Inflammatory macrophage treated with lipopolysaccharide for 1 hour (primary cell): ENCODE measurements around the gene NXPH3.

ENCODE experiments used
- DNase-seq, 2 donors: peaks; one replicate each; pipeline ENCODE4 v3.0.0-alpha.2; 2020 to 2022

Gene NXPH3

DNA sequence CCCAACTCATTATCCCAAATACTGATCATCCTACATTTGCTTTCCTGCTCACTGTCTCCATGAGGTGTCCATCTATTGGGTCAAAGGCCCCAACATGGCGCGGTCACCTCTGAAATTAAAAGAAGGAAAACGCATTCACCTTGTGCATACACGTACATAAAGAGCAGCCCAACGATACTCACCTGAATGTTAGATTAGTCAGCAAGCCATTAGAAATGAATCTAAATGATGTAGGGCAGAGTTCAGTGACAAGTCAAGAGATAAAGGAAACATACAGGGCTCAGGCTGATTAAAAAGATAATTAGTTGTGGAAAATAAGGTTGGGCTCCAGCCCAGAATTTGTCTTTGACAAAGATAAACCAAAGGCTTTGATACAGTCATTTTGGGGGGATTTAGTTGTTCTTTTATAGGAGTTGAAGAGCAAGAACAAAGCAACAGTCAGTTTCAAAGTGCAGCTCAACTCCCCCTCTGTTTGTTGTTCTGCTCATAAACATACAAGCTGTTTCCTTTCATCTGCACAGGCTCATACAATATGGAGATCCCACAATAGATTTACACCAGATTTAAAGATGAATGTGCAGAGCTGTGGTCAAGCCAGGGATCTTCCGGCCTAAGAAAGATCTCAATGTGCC, 21.1 kb downstream of the NXPH3 start:
- no peak for DNase-seq

- DNase-seq: no peak
Observed at GRCh38 chr17:49597436-49597835, 21.8 kb downstream of the NXPH3 start.

DNA sequence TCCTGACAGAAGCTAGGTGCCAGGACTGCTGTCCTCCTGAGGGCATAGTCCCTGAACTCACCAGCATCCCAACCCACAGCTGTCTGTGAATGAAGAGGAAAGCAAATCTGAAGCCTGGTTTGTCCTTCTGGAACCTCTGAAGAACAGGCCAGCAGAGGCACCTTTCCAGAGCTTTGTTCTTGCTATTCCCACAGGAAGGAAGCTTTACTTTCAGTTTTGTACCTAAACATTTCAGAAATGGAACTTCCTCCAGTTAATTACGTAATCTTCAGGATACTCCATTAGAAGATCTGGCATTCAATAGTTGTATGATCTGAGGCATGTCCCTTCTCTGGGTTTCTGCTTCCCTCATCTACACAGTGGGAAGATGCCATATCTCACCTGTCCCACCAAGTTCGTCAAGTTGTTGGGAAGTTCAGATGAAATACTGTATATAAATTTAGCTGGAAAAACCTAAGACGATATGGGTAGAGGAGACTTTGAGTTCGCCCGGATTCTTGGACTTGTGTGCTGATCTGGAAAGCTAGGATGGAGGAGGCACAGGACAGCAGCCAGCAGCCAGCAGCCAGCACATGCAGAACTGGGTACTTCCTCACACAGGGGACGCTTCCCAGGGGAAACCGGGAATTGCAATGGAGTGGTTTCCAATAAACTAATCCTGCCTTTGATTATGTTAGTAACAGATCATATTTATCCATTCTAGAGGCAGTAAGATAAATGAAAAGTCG, 22.4 kb downstream of the NXPH3 start:
- DNase-seq: no peak

DNA sequence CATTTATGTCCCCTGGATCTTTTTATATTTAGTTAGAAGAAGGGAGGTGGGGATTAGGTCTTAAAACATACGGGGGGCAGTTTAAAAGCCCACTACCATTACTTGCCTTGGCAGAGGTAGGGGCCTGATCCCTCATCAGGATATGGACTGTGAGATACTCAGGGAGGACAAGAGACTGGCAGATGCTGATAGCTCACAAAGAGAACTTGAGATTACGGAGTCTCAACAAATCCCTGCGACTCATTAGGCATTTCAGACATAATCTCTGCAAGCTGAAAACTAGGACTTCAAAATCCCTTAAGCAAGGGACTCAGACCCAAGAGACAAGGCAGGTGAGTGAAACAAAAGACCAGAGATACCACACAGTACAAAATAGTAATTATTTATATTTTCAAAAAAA, 23.2 kb downstream of the NXPH3 start:
- no peak for DNase-seq

DNA sequence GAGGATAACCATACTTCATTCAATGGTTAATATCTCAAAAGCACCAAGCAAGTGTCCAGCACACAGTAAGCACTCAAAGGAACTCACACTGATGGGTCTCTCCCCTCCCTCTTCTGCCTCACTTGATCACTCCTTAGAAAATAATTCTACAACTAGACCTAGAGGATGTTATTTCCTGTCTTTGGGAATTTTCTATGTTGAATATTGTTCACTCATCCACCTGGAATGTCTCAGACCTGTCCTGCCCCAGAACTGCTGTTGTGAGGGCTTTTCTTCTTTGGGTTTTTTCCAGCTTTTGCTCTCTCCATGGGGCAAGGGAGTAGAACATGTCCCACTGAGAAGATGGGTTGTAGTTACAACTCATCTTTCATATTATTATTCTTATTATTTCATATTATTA, 25.3 kb downstream of the NXPH3 start:
- no peak for DNase-seq

DNA sequence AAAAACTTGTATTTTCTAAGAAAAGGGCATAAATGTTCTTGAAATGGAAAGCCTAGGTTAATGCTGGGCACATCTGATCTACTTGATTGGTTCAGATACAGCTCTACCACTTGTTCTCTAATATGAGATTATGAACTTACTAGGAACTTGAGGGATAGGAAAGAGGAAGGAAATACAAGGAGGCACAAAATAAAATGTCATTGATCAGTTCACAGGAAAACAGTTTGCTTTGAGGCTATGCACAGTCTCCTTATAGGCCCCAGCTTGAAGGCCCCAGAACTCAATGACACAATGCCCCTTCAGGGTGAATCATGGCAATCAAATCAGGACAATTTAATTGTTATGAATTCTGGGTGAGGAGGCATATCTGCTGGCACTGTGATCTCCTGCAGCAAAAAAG, 27.1 kb downstream of the NXPH3 start:
- DNase-seq: no peak

DNA sequence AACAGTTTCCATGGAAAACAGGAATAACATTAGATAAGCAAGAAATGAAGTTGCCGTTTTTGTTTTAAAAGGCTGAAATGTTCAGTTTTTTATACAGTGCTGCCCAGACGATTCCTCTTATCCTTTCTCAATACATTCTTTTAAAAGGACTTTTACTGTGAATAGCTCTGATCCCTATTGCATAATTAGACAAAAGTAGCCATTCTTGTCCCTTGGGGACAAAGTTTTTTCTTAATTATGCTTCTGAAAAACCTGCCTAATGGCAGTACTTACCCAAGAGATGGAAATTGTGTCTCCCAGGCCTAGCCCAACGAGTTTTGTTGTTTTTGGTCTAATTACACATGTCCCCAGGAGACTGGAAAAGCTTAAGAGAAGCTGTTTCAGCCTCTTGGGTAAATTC, 27.6 kb downstream of the NXPH3 start:
- no peak for DNase-seq

DNA sequence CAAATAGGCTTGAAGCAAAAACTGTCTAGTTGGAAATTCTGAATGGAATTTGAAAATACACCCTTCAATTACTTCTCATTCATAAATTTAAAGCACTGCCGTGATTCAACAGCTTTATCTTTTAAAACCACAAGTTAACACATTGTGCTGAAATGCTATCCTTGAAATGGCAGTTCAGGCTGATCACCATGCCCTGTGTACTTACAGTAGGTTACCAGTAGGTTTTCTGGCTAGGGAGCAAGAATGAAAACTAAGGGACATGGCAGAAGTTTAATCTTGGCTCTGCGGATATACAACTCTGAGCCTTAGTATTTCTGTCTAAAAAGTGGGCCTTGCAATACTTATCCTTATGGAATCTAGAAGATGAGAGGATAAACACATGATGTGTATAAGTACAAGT, 28.0 kb downstream of the NXPH3 start:
- DNase-seq: no peak

GRCh38 chr17:49604314-49604869, 28.7 kb downstream of the NXPH3 start:
- no peak for DNase-seq

DNA sequence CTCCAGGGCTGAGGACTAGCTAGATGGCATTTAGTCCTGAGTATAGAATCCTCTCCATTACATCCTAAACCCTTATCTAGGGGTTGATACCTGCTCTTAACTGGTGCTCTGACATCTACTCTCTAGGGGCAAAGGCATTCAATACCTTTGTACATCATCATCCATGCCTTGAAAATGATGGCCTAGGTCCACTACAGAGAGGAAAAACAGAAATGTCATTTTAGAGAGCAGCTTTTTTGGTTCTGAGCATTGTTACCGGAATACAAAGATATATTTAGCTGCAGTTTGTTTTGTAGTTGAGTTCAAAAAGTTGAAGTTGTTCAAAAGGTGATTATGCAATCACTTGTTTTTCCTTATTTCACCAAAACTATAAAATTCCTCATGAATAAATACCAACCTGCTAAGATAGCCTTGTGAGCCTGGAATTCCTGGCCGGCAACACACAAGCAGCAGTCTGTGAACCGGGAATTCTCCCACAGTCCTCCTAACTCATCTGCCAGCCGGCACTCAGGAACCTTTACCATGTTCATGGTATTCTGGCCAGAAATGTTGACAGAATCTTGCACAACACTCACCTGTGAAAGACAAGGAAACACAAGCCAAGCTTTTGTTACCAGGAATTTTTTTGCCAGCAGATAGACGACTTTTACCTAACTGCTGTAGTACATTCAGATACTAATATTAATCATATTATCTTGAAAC, 35.4 kb downstream of the NXPH3 start:
- no peak for DNase-seq

- no peak for DNase-seq
Observed at GRCh38 chr17:49612726-49613125, 37.1 kb downstream of the NXPH3 start.

GRCh38 chr17:49613182-49613800, 37.6 kb downstream of the NXPH3 start:
- no peak for DNase-seq

DNA sequence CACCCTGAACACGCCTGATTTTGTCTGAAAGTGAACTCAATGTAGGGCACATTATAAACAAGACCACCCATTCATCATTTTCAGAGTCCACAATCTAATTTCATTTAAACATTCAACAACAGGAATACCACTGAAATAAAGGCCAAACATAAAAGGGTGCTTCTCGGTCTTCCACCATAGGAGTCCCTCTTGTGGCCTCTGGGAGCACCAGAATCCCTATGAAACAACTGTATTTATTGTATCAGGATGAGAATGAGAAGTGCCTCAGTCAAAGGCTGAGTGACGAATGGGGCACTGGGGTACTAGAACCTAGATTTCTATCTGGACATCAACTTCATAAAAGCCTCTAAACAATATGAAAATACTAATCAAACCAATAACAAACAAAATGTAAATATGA, 40.4 kb downstream of the NXPH3 start:
- DNase-seq: no peak

- peak; percentile 41 to 55 for DNase-seq
Observed at GRCh38 chr17:49616601-49617131, 41.0 kb downstream of the NXPH3 start.

GRCh38 chr17:49618028-49618611, 42.4 kb downstream of the NXPH3 start:
- peak; percentile 25 to 45 for DNase-seq

- DNase-seq: no peak
Observed at GRCh38 chr17:49621420-49621819, 45.7 kb downstream of the NXPH3 start.

DNA sequence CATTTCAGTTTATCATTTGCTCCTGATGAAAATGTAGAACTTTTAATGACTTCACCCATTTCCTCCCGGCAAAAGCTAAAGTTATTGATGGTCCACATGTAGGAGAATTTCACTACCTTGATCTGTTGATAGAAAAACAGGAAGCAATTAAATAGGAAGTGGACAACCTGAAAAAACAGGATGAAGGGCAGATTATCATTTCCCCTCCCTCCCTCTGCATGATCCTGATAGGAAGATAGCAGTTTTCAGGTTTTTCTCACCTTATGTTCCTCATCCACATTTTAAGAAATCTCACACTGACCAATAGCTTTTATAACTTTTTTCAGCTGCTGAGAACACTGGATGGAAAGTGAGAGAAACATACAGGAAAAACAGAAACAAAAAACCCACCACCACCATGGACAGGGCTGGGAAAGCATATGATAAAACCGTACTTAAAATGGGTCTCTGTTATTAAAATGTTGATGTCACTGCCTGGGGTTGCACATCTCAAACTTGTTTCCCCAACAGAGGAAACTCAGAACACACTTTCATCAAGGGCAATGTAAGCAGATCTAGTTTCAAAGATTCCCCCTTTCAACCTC, 46.4 kb downstream of the NXPH3 start:
- no peak for DNase-seq

GRCh38 chr17:49624896-49625295, 49.2 kb downstream of the NXPH3 start:
- DNase-seq: no peak

DNA sequence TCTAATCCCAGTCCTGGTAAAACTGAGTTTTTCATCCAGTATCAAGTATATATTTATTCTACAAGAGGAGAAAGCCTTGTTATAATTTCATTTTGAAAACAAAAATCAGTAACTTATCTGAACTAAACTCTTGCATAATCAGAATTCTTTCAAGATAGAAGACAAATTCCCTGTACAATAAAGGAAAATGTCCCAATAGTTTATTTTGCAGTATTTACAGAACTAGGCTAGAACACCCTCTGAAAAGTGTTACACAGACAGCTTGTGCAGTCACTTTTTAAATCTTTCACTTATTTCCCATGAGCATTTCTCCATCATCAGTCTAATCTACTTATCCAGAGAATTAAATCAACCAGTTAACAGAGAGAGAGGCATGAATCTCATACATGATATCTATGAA, 53.8 kb downstream of the NXPH3 start:
- DNase-seq: no peak

GRCh38 chr17:49630113-49630900, 54.6 kb downstream of the NXPH3 start:
- DNase-seq: no peak

DNA sequence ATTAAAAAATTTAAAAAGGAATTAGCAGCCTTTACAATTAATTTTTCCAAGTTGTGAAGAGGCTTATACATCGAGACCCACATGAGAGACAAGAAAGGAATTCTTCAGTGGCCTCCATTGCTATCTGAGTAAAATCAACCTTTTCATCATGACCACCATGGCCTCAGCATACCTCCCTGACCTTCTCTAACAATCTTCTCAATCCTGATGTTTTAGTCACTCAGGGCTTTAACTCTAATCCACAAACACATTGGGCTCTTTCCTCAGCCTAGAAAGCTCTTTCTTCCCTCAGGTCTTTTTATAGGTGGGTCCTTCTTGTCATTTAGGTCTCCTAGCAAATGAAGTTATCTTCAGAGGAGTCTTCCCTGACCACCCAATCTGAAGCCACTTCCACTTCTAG, 55.8 kb downstream of the NXPH3 start:
- no peak for DNase-seq
